Measurements from ENCODE around the gene PRR35.

Gene PRR35

DNA sequence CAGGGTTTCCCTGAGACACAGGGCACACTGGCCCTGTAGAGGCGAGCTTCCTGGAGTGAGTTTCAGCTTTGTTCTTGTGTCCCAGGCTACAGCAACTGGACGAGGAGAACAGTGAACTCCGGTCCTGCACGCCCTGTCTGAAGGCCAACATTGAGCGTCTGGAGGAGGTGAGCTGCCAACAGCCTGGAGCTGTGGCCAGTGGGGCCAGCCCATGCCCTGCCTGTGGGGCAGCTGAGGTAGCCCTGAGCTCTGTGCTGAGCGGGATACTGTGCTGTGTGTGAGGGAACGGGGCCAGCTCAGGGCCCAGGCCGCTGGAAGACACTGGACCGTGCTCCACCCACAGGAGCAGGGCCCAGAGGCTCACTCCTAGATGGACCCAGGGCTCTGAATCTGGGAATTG, 41.3 kb upstream of the PRR35 start:
- Histone ChIP-seq H3K27ac (replicated peaks) (no peak overlapping the region), H3K4me3 (replicated peaks; ENCODE audit: insufficient read depth, low read length) (no peak overlapping the region), H3K27me3 (ENCODE audit: insufficient read depth, poor library complexity, severe bottlenecking) (no peaks in the 10 kb centered on the region)
- TF ChIP-seq REST (IDR thresholded peaks at IDR 0.05; ENCODE audit: insufficient replicate concordance, low read depth) (no peak), GABPA (IDR thresholded peaks at IDR 0.05; ENCODE audit: low read depth) (no peak), POLR2AphosphoS5 (IDR thresholded peaks at IDR 0.05; ENCODE audit: low read depth) (no peak), CTCF (IDR thresholded peaks at IDR 0.05; ENCODE audit: insufficient read depth, low read length) (no peak), SPI1 (IDR thresholded peaks at IDR 0.05; ENCODE audit: borderline replicate concordance, low read depth) (no peak)
- DNase-seq (ENCODE audit: low read depth in 1 of 2, low spot score in 1 of 2), result no peak

DNA sequence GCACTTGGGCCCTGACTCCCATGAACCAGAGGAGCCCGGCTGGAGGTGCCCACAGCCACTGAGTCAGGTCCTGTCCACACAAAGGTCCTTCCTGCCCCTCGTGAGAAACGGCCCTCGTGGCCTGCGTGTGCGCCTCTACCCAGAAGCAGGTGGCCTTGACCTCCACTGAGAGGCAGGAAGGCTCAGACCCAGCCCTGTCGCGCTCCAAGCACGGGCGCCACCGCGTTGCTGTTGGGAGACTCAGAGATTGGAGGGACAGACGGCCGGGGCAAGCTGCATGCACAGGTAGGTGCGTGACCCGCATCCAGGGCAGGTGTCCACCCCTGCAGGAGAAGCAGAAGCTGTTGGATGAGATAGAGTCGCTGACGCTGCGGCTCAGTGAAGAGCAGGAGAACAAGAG, 40.8 kb upstream of the PRR35 start:
- TF ChIP-seq CTCF (IDR thresholded peaks at IDR 0.05; ENCODE audit: insufficient read depth, low read length) (no peak), GABPA (IDR thresholded peaks at IDR 0.05; ENCODE audit: low read depth) (no peak), REST (IDR thresholded peaks at IDR 0.05; ENCODE audit: insufficient replicate concordance, low read depth) (no peak), POLR2AphosphoS5 (IDR thresholded peaks at IDR 0.05; ENCODE audit: low read depth) (no peak), SPI1 (IDR thresholded peaks at IDR 0.05; ENCODE audit: borderline replicate concordance, low read depth) (no peak)
- DNase-seq (ENCODE audit: low read depth in 1 of 2, low spot score in 1 of 2), result no peak
- no peaks in the 10 kb centered on the region for H3K27me3 ChIP-seq (ENCODE audit: insufficient read depth, poor library complexity, severe bottlenecking)
- H3K4me3 ChIP-seq (replicated peaks; ENCODE audit: insufficient read depth, low read length), result no peak overlapping the region
- H3K27ac ChIP-seq (replicated peaks), result no peak overlapping the region

GRCh38 chr16:519841-520687, 40.1 kb upstream of the PRR35 start:
- DNase-seq (ENCODE audit: low read depth in 1 of 2, low spot score in 1 of 2), result no peak
- H3K27ac ChIP-seq (replicated peaks), result no peak overlapping the region
- TF ChIP-seq POLR2AphosphoS5 (IDR thresholded peaks at IDR 0.05; ENCODE audit: low read depth) (no peak), GABPA (IDR thresholded peaks at IDR 0.05; ENCODE audit: low read depth) (no peak), CTCF (IDR thresholded peaks at IDR 0.05; ENCODE audit: insufficient read depth, low read length) (no peak), REST (IDR thresholded peaks at IDR 0.05; ENCODE audit: insufficient replicate concordance, low read depth) (no peak), SPI1 (IDR thresholded peaks at IDR 0.05; ENCODE audit: borderline replicate concordance, low read depth) (no peak)

More at GRCh38 chr16:519841-520687, 40.1 kb upstream of the PRR35 start:
- H3K4me3 ChIP-seq (replicated peaks; ENCODE audit: insufficient read depth, low read length), result no peak overlapping the region
- no peaks in the 10 kb centered on the region for H3K27me3 ChIP-seq (ENCODE audit: insufficient read depth, poor library complexity, severe bottlenecking)
